Measurements from ENCODE around the gene CAMK2A. TPM values are rescaled to one million over a fixed set of nuclear protein-coding genes. Genes with fewer than 3 reads are reported as not detected.
"Not testable (repeated sequence)": the region's sequence is repeated elsewhere in the genome, so short reads cannot be mapped to it uniquely, and the experiment has no call there.

The CAMK2A gene
- total and polyA plus RNA-seq, 2 experiments from 2014 or later = 1.2 to 2.6 TPM

DNA sequence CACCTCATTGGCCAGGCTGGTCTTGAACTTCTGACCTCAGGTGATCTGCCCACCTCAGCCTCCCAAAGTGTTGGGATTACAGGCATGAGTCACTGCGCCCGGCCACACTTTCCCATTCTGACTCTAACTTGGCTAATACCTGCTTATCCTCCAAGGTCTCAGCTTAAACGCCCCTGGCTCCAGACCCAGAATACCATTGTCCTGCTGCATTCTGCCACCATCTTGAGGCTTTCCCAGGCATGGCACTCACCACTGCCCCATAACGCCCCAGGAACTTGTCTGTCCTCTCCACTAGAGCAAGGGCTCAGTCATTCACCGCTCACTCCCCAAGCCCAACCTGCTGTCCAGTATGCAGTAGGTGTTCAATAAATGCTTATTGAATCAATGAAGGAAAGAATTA lies 39.8 kb downstream of the CAMK2A start:
- no peak overlapping the region for H3K4me2 ChIP-seq
- no peaks in the 10 kb centered on the region for H3K36me3 ChIP-seq (replicated peaks; ENCODE audit: insufficient read depth, low read depth)
- TF ChIP-seq, protein P1, sequence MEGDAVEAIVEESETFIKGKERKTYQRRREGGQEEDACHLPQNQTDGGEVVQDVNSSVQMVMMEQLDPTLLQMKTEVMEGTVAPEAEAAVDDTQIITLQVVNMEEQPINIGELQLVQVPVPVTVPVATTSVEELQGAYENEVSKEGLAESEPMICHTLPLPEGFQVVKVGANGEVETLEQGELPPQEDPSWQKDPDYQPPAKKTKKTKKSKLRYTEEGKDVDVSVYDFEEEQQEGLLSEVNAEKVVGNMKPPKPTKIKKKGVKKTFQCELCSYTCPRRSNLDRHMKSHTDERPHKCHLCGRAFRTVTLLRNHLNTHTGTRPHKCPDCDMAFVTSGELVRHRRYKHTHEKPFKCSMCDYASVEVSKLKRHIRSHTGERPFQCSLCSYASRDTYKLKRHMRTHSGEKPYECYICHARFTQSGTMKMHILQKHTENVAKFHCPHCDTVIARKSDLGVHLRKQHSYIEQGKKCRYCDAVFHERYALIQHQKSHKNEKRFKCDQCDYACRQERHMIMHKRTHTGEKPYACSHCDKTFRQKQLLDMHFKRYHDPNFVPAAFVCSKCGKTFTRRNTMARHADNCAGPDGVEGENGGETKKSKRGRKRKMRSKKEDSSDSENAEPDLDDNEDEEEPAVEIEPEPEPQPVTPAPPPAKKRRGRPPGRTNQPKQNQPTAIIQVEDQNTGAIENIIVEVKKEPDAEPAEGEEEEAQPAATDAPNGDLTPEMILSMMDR (IDR thresholded peaks at IDR 0.05; ENCODE audit: poor library complexity) = no peak
- TF ChIP-seq EZH2 (IDR thresholded peaks at IDR 0.05; ENCODE audit: borderline replicate concordance) (no peak), EZH2phosphoT487 (IDR thresholded peaks at IDR 0.05; ENCODE audit: low read depth, severe bottlenecking, unreplicated experiment) (no peak)
- H2AFZ ChIP-seq = no peak overlapping the region
- no peaks in the 10 kb centered on the region for H3K79me2 ChIP-seq
- peaks cover 14% of the 10 kb centered on the region for H3K4me1 ChIP-seq (ENCODE audit: insufficient read depth)
- H4K20me1 ChIP-seq (ENCODE audit: insufficient read depth, poor library complexity, severe bottlenecking) = no peaks in the 10 kb centered on the region
- WGBS (ENCODE audit: low lambda C conversion rate, missing lambda C conversion rate) = 83% methylated on average over 5 of the region's 5 CpGs
- H3K9me3 ChIP-seq (ENCODE audit: low read depth) = no peaks in the 10 kb centered on the region
- H3K27ac ChIP-seq = no peak overlapping the region
- no peaks in the 10 kb centered on the region for H3K27me3 ChIP-seq
- H3K9me2 ChIP-seq (replicated peaks; ENCODE audit: insufficient read depth) = no peaks in the 10 kb centered on the region
- no peak overlapping the region for H3K4me3 ChIP-seq
- DNase-seq (ENCODE audit: low spot score) = no peak

DNA sequence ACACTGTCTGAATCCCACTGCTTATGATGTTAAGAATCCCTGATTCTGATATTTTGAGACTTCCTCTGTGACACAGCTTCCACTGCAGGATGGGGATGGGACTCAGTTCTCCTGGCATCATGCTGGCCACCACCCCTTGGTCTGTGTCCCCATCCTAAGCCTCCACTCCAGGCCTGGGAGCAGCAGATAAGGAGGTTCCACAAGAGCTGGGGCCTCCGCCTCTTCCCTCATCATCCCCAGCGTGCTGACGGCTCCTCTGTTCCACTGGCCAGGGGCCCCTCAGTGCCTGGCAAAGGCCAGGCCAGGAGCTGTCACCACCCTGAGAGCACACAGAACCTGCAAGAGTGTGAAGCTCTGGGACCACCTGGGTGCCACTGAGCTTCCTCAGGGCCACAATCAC lies 40.6 kb downstream of the CAMK2A start:
- H3K79me2 ChIP-seq = no peaks in the 10 kb centered on the region
- TF ChIP-seq EZH2phosphoT487 (IDR thresholded peaks at IDR 0.05; ENCODE audit: low read depth, severe bottlenecking, unreplicated experiment) (no peak), EZH2 (IDR thresholded peaks at IDR 0.05; ENCODE audit: borderline replicate concordance) (no peak)
- TF ChIP-seq, protein P1 (IDR thresholded peaks at IDR 0.05; ENCODE audit: poor library complexity) = no peak
- H4K20me1 ChIP-seq (ENCODE audit: insufficient read depth, poor library complexity, severe bottlenecking) = no peaks in the 10 kb centered on the region
- H3K27ac ChIP-seq = no peak overlapping the region
- 90% methylated on average over 3 of the region's 3 CpGs for WGBS (ENCODE audit: low lambda C conversion rate, missing lambda C conversion rate)
- peaks cover 13% of the 10 kb centered on the region for H3K4me1 ChIP-seq (ENCODE audit: insufficient read depth)
- no peaks in the 10 kb centered on the region for H3K9me2 ChIP-seq (replicated peaks; ENCODE audit: insufficient read depth)
- DNase-seq (ENCODE audit: low spot score) = no peak
- no peaks in the 10 kb centered on the region for H3K27me3 ChIP-seq
- H3K36me3 ChIP-seq (replicated peaks; ENCODE audit: insufficient read depth, low read depth) = no peaks in the 10 kb centered on the region
- H3K4me2 ChIP-seq = no peak overlapping the region
- H3K4me3 ChIP-seq = no peak overlapping the region
- no peaks in the 10 kb centered on the region for H3K9me3 ChIP-seq (ENCODE audit: low read depth)
- no peak overlapping the region for H2AFZ ChIP-seq

DNA sequence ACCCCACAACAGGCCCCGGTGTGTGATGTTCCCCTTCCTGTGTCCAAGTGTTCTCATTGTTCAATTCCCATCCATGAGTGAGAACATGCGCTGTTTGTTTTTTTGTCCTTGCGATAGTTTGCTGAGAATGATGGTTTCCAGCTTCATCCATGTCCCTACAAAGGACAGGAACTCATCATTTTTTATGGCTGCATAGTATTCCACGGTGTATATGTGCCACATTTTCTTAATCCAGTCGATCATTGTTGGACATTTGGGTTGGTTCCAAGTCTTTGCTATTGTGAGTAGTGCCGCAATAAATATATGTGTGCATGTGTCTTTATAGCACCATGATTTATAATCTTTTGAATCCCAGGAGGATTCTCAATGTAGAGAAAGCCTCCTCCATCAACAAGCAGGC lies 41.1 kb downstream of the CAMK2A start:
- H3K79me2 ChIP-seq; H2AFZ ChIP-seq; H3K27ac ChIP-seq; H4K20me1 ChIP-seq (ENCODE audit: insufficient read depth, poor library complexity, severe bottlenecking); DNase-seq (ENCODE audit: low spot score); H3K4me2 ChIP-seq; H3K27me3 ChIP-seq; H3K36me3 ChIP-seq (replicated peaks; ENCODE audit: insufficient read depth, low read depth); H3K4me3 ChIP-seq; H3K9me3 ChIP-seq (ENCODE audit: low read depth); H3K9me2 ChIP-seq (replicated peaks; ENCODE audit: insufficient read depth): not testable (repeated sequence)
- WGBS (ENCODE audit: low lambda C conversion rate, missing lambda C conversion rate) = 93% methylated on average over 6 of the region's 6 CpGs
- peaks cover 13% of the 10 kb centered on the region for H3K4me1 ChIP-seq (ENCODE audit: insufficient read depth)

DNA sequence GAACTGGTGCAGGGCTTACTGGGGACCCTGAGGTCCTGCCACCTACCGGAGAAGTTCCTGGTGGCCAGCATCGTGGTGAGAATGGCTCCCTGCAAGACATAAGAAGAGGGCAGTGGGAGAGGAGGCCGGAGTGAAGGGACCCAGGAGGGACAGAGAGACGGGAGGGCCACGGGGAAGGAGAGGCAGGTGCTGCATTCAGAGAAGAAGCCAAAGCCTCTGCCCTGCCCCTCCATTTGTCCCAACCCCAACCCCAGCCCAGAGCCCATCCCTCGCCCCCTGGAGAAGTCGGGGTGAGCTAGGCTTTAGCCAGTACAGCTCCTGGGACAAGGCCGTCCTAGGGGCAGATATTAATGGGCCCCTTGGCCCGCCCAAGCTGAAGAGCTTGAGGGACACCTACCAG lies 41.8 kb downstream of the CAMK2A start:
- H3K36me3 ChIP-seq (replicated peaks; ENCODE audit: insufficient read depth, low read depth) = no peaks in the 10 kb centered on the region
- H3K27me3 ChIP-seq = no peaks in the 10 kb centered on the region
- no peaks in the 10 kb centered on the region for H3K9me3 ChIP-seq (ENCODE audit: low read depth)
- DNase-seq (ENCODE audit: low spot score) = no peak
- TF ChIP-seq, protein P1 (IDR thresholded peaks at IDR 0.05; ENCODE audit: poor library complexity) = no peak
- TF ChIP-seq EZH2 (IDR thresholded peaks at IDR 0.05; ENCODE audit: borderline replicate concordance) = no peak
- TF ChIP-seq EZH2phosphoT487 (IDR thresholded peaks at IDR 0.05; ENCODE audit: low read depth, severe bottlenecking, unreplicated experiment) = no peak
- no peak overlapping the region for H3K27ac ChIP-seq
- peaks cover 13% of the 10 kb centered on the region for H3K4me1 ChIP-seq (ENCODE audit: insufficient read depth)
- no peak overlapping the region for H3K4me2 ChIP-seq
- H4K20me1 ChIP-seq (ENCODE audit: insufficient read depth, poor library complexity, severe bottlenecking) = no peaks in the 10 kb centered on the region
- no peak overlapping the region for H2AFZ ChIP-seq
- no peak overlapping the region for H3K4me3 ChIP-seq
- WGBS (ENCODE audit: low lambda C conversion rate, missing lambda C conversion rate) = 96% methylated on average over 7 of the region's 9 CpGs
- no peaks in the 10 kb centered on the region for H3K79me2 ChIP-seq
- no peaks in the 10 kb centered on the region for H3K9me2 ChIP-seq (replicated peaks; ENCODE audit: insufficient read depth)
